ENCODE measurements around the gene TMC4.
"Not testable (repeated sequence)": the region's sequence is repeated elsewhere in the genome, so short reads cannot be mapped to it uniquely, and the experiment has no call there.

The TMC4 gene

GRCh38 chr19:54218259-54218658 lies 45.3 kb upstream of the TMC4 start:
- Histone ChIP-seq H3K9ac (ENCODE audit: low read depth, low read length) (no peak overlapping the region), H3K27ac (ENCODE audit: low read length) (no peak overlapping the region), H3K36me3 (ENCODE audit: insufficient read depth, low read length) (peaks cover 8% of the 10 kb centered on the region; the same call in 1 of the 2 replicates), H2AFZ (ENCODE audit: low read depth, low read length) (no peak overlapping the region), H3K79me2 (ENCODE audit: insufficient read depth, low read length) (no peaks in the 10 kb centered on the region), H3K27me3 (ENCODE audit: insufficient read depth, low read length, poor library complexity) (no peaks in the 10 kb centered on the region), H3K4me3 (ENCODE audit: low read depth in 1 of 2, low read length in 2 of 2) (no peak overlapping the region), H3K4me2 (ENCODE audit: insufficient read depth, low read length) (no peak overlapping the region), H3K9me3 (ENCODE audit: insufficient read depth, low read length, severe bottlenecking) (no peaks in the 10 kb centered on the region), H4K20me1 (ENCODE audit: insufficient read depth, low read length) (no peaks in the 10 kb centered on the region; the same call in 1 of the 2 replicates), H3K4me1 (ENCODE audit: insufficient read depth, low read length) (no peaks in the 10 kb centered on the region)
- no peak for DNase-seq
- no peak for ATAC-seq (ENCODE audit: insufficient read depth, low read depth)
- no peak for TF ChIP-seq EZH2 (IDR thresholded peaks at IDR 0.05; ENCODE audit: borderline replicate concordance, low read depth, low read length, severe bottlenecking)
- TF ChIP-seq CTCF (IDR thresholded peaks at IDR 0.05; ENCODE audit: borderline replicate concordance, extremely low read depth, low read length, poor library complexity, severe bottlenecking), result no peak

- not testable (repeated sequence) for H3K4me2 ChIP-seq (ENCODE audit: insufficient read depth, low read length); H3K27ac ChIP-seq (ENCODE audit: low read length); H3K9me3 ChIP-seq (ENCODE audit: insufficient read depth, low read length, severe bottlenecking); H3K79me2 ChIP-seq (ENCODE audit: insufficient read depth, low read length); H3K27me3 ChIP-seq (ENCODE audit: insufficient read depth, low read length, poor library complexity); H3K4me3 ChIP-seq (ENCODE audit: low read depth in 1 of 2, low read length in 2 of 2); H3K4me1 ChIP-seq (ENCODE audit: insufficient read depth, low read length); ATAC-seq (ENCODE audit: insufficient read depth, low read depth); H3K9ac ChIP-seq (ENCODE audit: low read depth, low read length); H2AFZ ChIP-seq (ENCODE audit: low read depth, low read length); DNase-seq; H4K20me1 ChIP-seq (ENCODE audit: insufficient read depth, low read length); H3K36me3 ChIP-seq (ENCODE audit: insufficient read depth, low read length)
Observed at GRCh38 chr19:54217517-54218247, 44.7 kb upstream of the TMC4 start.

DNA sequence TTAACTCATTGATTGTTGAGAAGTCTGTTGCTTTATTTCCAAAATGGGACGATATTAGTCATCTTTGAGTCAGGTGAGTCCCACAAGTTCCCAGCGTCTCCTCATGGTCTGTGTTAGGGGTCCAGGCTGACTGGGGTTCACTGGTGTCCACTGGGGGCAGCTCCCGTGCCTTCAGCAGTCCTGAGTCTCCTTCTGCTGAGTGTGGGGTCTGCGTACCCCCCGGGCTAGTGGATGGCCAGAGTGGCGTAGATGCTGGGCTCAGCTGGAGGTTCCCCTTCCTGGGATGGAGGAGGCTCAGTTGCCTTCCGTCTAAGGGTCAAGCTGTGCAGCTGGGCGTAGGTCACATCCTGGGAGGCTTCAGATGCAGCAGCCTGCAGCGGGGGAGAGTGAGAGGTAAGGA lies 43.9 kb upstream of the TMC4 start:
- H3K27ac ChIP-seq (ENCODE audit: low read length), result no peak overlapping the region
- H3K9me3 ChIP-seq (ENCODE audit: insufficient read depth, low read length, severe bottlenecking), result no peaks in the 10 kb centered on the region
- DNase-seq, result no peak
- H3K9ac ChIP-seq (ENCODE audit: low read depth, low read length), result no peak overlapping the region
- no peaks in the 10 kb centered on the region for H3K4me1 ChIP-seq (ENCODE audit: insufficient read depth, low read length)
- no peak overlapping the region for H2AFZ ChIP-seq (ENCODE audit: low read depth, low read length)
- TF ChIP-seq EZH2 (IDR thresholded peaks at IDR 0.05; ENCODE audit: borderline replicate concordance, low read depth, low read length, severe bottlenecking), result no peak
- no peak overlapping the region for H3K4me2 ChIP-seq (ENCODE audit: insufficient read depth, low read length)
- no peaks in the 10 kb centered on the region for H3K79me2 ChIP-seq (ENCODE audit: insufficient read depth, low read length)
- H4K20me1 ChIP-seq (ENCODE audit: insufficient read depth, low read length), result peaks cover 3% of the 10 kb centered on the region; the same call in 1 of the 2 replicates
- ATAC-seq (ENCODE audit: insufficient read depth, low read depth), result no peak
- peaks cover 8% of the 10 kb centered on the region; the same call in 1 of the 2 replicates for H3K36me3 ChIP-seq (ENCODE audit: insufficient read depth, low read length)
- no peaks in the 10 kb centered on the region for H3K27me3 ChIP-seq (ENCODE audit: insufficient read depth, low read length, poor library complexity)
- H3K4me3 ChIP-seq (ENCODE audit: low read depth in 1 of 2, low read length in 2 of 2), result no peak overlapping the region

GRCh38 chr19:54214734-54215133 lies 41.8 kb upstream of the TMC4 start:
- H2AFZ ChIP-seq (ENCODE audit: low read depth, low read length); H3K4me1 ChIP-seq (ENCODE audit: insufficient read depth, low read length); H3K27ac ChIP-seq (ENCODE audit: low read length); H3K79me2 ChIP-seq (ENCODE audit: insufficient read depth, low read length); H3K9me3 ChIP-seq (ENCODE audit: insufficient read depth, low read length, severe bottlenecking); H3K27me3 ChIP-seq (ENCODE audit: insufficient read depth, low read length, poor library complexity); DNase-seq; ATAC-seq (ENCODE audit: insufficient read depth, low read depth); H3K4me3 ChIP-seq (ENCODE audit: low read depth in 1 of 2, low read length in 2 of 2); H3K4me2 ChIP-seq (ENCODE audit: insufficient read depth, low read length); H3K9ac ChIP-seq (ENCODE audit: low read depth, low read length): not testable (repeated sequence)
- Histone ChIP-seq H3K36me3 (ENCODE audit: insufficient read depth, low read length) (peaks cover 20% of the 10 kb centered on the region; the same call in 1 of the 2 replicates), H4K20me1 (ENCODE audit: insufficient read depth, low read length) (peaks cover 17% of the 10 kb centered on the region; the same call in 1 of the 2 replicates)

DNA sequence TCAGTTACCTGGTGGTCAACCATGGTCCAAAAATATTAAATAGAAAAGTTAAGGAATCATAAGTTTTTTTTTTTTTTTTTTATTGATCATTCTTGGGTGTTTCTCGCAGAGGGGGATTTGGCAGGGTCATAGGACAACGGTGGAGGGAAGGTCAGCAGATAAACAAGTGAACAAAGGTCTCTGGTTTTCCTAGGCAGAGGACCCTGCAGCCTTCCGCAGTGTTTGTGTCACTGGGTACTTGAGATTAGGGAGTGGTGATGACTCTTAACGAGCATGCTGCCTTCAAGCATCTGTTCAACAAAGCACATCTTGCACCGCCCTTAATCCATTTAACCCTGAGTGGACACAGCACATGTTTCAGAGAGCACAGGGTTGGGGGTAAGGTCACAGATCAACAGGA lies 41.3 kb upstream of the TMC4 start:
- not testable (repeated sequence) for H3K4me3 ChIP-seq (ENCODE audit: low read depth in 1 of 2, low read length in 2 of 2); H3K79me2 ChIP-seq (ENCODE audit: insufficient read depth, low read length); H3K4me2 ChIP-seq (ENCODE audit: insufficient read depth, low read length); H3K27me3 ChIP-seq (ENCODE audit: insufficient read depth, low read length, poor library complexity); H3K9me3 ChIP-seq (ENCODE audit: insufficient read depth, low read length, severe bottlenecking); H3K4me1 ChIP-seq (ENCODE audit: insufficient read depth, low read length); H3K27ac ChIP-seq (ENCODE audit: low read length); DNase-seq; H2AFZ ChIP-seq (ENCODE audit: low read depth, low read length); ATAC-seq (ENCODE audit: insufficient read depth, low read depth); H3K9ac ChIP-seq (ENCODE audit: low read depth, low read length)
- peaks cover 23% of the 10 kb centered on the region for H4K20me1 ChIP-seq (ENCODE audit: insufficient read depth, low read length)
- peaks cover 24% of the 10 kb centered on the region for H3K36me3 ChIP-seq (ENCODE audit: insufficient read depth, low read length)
